Measurements from ENCODE around the gene CLDN6.
A peak's percentile ranks its signal among the peaks of the same experiment; 100 is the strongest.

CLDN6 gene

DNA sequence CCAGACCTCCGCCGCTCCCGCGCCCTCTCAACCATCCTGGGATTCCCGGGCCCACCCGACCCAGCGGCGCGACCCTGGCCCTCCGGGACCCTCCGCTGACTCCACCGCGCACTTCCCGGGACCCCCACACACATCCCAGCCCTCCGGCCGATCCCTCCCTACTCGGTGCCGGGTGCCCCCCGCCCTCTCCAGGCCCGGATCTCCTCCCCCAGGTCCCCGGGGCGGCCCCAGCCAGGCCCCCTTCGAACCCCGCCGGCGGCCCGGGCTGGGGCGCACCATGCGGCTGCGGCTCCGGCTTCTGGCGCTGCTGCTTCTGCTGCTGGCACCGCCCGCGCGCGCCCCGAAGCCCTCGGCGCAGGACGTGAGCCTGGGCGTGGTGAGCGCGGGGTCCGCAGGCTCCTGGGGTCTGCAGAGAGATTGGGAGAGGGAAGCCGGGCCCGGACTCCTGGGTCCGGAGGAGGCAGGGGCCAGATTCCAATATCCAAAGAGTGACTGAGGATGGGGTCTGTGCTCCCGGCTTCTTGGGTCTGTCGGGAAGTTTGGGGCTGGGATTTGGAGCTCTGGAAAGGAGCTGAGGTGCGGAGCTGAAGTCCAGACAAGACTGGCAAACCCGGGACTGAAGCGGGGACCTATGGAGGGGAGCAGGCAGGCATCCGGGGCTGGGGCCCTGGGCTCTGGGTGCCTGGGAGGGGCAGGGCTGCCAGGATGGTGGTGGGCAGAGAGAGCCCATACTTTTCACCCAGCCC, 28.8 kb upstream of the CLDN6 start:
- no CpG with 5 or more reads among the region's 54 CpGs for WGBS (ENCODE audit: extremely low coverage, insufficient coverage, low lambda C conversion rate)
- no peak overlapping the region for H3K27ac ChIP-seq (ENCODE audit: low read depth, low read length)
- no peak overlapping the region for H4K5ac ChIP-seq (ENCODE audit: low read length)
- H2BK5ac ChIP-seq (ENCODE audit: low read length): no peak overlapping the region
- peak overlapping the region; percentile 83 for H3K4ac ChIP-seq (ENCODE audit: low read depth, low read length)
- H2AK5ac ChIP-seq (ENCODE audit: low read length): no peak overlapping the region
- no peak for DNase-seq
- H3K36me3 ChIP-seq (ENCODE audit: control insufficient read depth, insufficient read depth, low read length): no peaks in the 10 kb centered on the region
- peak overlapping the region; percentile 75 for H3K4me2 ChIP-seq (ENCODE audit: low read length)
- H3K27me3 ChIP-seq (ENCODE audit: insufficient read depth, low read length, poor library complexity): peaks cover 4% of the 10 kb centered on the region
- H3K4me1 ChIP-seq (ENCODE audit: control insufficient read depth, low read depth, low read length): no peaks in the 10 kb centered on the region
- peak overlapping the region; percentile 35 for H3K4me3 ChIP-seq (ENCODE audit: low read length)
- peak overlapping the region; percentile 81 for H3K18ac ChIP-seq (ENCODE audit: low read length)
- H3K79me1 ChIP-seq (ENCODE audit: low read length): no peaks in the 10 kb centered on the region
- peak overlapping the region; percentile 76 for H2BK120ac ChIP-seq (ENCODE audit: low read depth, low read length)
- H2BK15ac ChIP-seq (replicated peaks; ENCODE audit: low read depth): no peak overlapping the region
- no peak overlapping the region for H3K23ac ChIP-seq (ENCODE audit: low read length)
- no peaks in the 10 kb centered on the region for H3K79me2 ChIP-seq (ENCODE audit: control insufficient read depth, insufficient read depth, low read length)
- H3K56ac ChIP-seq (ENCODE audit: low read length): peak overlapping the region; percentile 87
- H3K9ac ChIP-seq (ENCODE audit: low read length): peak overlapping the region; percentile 70
- H4K8ac ChIP-seq (ENCODE audit: low read depth, low read length): no peak overlapping the region

DNA sequence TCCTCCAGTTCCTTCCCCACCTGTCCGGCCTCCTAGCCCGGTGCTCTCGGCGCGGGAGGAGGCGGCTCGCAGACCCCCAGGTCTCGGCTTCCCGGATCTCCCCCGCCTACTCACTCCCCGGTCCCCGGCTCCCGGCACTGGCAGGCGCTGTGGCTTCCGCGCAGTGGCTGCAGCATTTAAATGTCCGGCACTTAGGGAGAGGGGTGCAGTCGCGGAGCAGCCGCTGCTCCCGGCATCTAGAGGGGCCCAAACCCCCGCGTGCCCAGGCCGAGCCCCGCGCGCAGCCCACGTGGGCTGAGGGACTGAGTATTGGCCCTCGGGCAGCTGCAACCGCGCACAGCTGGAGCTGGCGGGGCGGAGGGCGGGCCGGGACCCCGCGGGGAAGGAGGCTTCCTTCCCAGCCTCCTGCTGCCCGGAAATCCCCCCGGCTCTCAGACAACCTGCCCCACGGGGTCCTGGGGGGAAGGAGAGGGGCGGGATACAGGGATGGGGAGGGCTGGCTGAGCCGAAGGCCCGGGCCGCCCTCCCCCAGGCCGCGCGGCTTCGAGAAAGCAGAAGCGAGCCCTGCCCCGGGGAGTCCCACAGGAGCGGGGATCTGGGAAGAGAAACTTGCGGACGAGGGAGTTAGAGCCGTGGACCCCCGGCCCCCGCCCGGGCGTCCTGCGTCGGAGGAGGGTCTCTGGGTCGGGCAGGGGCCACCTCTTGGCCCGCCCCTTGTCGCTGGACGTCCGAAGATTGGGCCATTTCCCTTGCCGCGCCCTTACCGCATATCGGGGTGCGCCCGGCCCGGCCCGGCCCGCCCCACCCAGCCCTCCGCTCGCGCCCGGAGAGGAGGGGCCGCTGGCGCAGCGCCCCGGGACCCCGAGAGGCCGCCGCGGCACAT, 28.0 kb upstream of the CLDN6 start, which contains the start of gene MMP25:
Gene MMP25 (plus strand): TSS at position 804 of the 883 bp plus-strand sequence. CDS start 357 bp downstream, outside the sequence.
- Histone ChIP-seq H3K79me2 (ENCODE audit: control insufficient read depth, insufficient read depth, low read length) (no peaks in the 10 kb centered on the region), H3K36me3 (ENCODE audit: control insufficient read depth, insufficient read depth, low read length) (no peaks in the 10 kb centered on the region)

DNA sequence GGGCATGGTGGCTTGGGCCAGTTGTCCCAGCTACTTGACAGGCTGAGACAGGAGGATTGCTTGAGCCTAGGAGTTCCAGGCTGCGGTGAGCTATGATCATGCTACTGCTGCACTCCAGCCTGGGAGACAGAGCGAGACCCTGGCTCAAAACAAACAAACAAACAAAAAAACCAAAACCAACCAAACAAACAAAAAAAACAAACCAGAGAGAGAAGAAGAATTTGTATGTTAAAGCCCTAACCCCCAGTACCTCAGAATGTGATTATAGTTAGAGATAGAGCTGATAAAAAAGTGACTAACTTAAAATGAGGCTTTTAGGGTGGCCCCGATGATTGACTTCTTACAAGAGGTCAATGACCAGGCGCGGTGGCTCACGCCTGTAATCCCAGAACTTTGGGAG, 26.7 kb upstream of the CLDN6 start:
- no peak overlapping the region for H3K27ac ChIP-seq (ENCODE audit: low read depth, low read length)
- no peak overlapping the region for H2BK120ac ChIP-seq (ENCODE audit: low read depth, low read length)
- no peak overlapping the region for H3K4me3 ChIP-seq (ENCODE audit: low read length)
- DNase-seq: no peak
- H4K8ac ChIP-seq (ENCODE audit: low read depth, low read length): no peak overlapping the region
- H3K18ac ChIP-seq (ENCODE audit: low read length): no peak overlapping the region
- no peak overlapping the region for H3K56ac ChIP-seq (ENCODE audit: low read length)
- no peaks in the 10 kb centered on the region for H3K79me1 ChIP-seq (ENCODE audit: low read length)
- no peak overlapping the region for H2AK5ac ChIP-seq (ENCODE audit: low read length)
- H3K4ac ChIP-seq (ENCODE audit: low read depth, low read length): no peak overlapping the region
- no peaks in the 10 kb centered on the region for H3K36me3 ChIP-seq (ENCODE audit: control insufficient read depth, insufficient read depth, low read length)
- no peak overlapping the region for H4K5ac ChIP-seq (ENCODE audit: low read length)
- no peak overlapping the region for H3K23ac ChIP-seq (ENCODE audit: low read length)
- H3K9ac ChIP-seq (ENCODE audit: low read length): no peak overlapping the region
- no peaks in the 10 kb centered on the region for H3K4me1 ChIP-seq (ENCODE audit: control insufficient read depth, low read depth, low read length)
- WGBS (ENCODE audit: extremely low coverage, insufficient coverage, low lambda C conversion rate): no CpG with 5 or more reads among the region's 6 CpGs
- H3K79me2 ChIP-seq (ENCODE audit: control insufficient read depth, insufficient read depth, low read length): no peaks in the 10 kb centered on the region
- no peak overlapping the region for H3K4me2 ChIP-seq (ENCODE audit: low read length)
- no peak overlapping the region for H2BK5ac ChIP-seq (ENCODE audit: low read length)
- H2BK15ac ChIP-seq (replicated peaks; ENCODE audit: low read depth): no peak overlapping the region
- peaks cover 4% of the 10 kb centered on the region for H3K27me3 ChIP-seq (ENCODE audit: insufficient read depth, low read length, poor library complexity)

More for the DNA sequence above, 28.0 kb upstream of the CLDN6 start, which contains the start of gene MMP25:
- H3K4ac ChIP-seq (ENCODE audit: low read depth, low read length): peak within 1 kb of the TSS; percentile 83
- peak within 1 kb of the TSS; percentile 81 for H3K4me2 ChIP-seq (ENCODE audit: low read length)
- no peaks in the 10 kb centered on the region for H3K4me1 ChIP-seq (ENCODE audit: control insufficient read depth, low read depth, low read length)
- DNase-seq: peak; percentile 26
- no peak within 1 kb of the TSS for H2BK5ac ChIP-seq (ENCODE audit: low read length)
- no peak within 1 kb of the TSS for H2BK15ac ChIP-seq (replicated peaks; ENCODE audit: low read depth)
- peak within 1 kb of the TSS; percentile 43 for H3K4me3 ChIP-seq (ENCODE audit: low read length)
- H3K27me3 ChIP-seq (ENCODE audit: insufficient read depth, low read length, poor library complexity): peaks cover 4% of the 10 kb centered on the region
- WGBS (ENCODE audit: extremely low coverage, insufficient coverage, low lambda C conversion rate): no CpG with 5 or more reads among the region's 86 CpGs
- peak within 1 kb of the TSS; percentile 74 for H3K9ac ChIP-seq (ENCODE audit: low read length)
- no peak within 1 kb of the TSS for H2AK5ac ChIP-seq (ENCODE audit: low read length)
- H2BK120ac ChIP-seq (ENCODE audit: low read depth, low read length): peak within 1 kb of the TSS; percentile 76
- H4K8ac ChIP-seq (ENCODE audit: low read depth, low read length): no peak within 1 kb of the TSS
- H3K18ac ChIP-seq (ENCODE audit: low read length): peak within 1 kb of the TSS; percentile 81
- H4K5ac ChIP-seq (ENCODE audit: low read length): no peak within 1 kb of the TSS
- H3K23ac ChIP-seq (ENCODE audit: low read length): peak within 1 kb of the TSS; percentile 1
- peak within 1 kb of the TSS; percentile 20 for H3K27ac ChIP-seq (ENCODE audit: low read depth, low read length)
- peak within 1 kb of the TSS; percentile 87 for H3K56ac ChIP-seq (ENCODE audit: low read length)
- no peaks in the 10 kb centered on the region for H3K79me1 ChIP-seq (ENCODE audit: low read length)

DNA sequence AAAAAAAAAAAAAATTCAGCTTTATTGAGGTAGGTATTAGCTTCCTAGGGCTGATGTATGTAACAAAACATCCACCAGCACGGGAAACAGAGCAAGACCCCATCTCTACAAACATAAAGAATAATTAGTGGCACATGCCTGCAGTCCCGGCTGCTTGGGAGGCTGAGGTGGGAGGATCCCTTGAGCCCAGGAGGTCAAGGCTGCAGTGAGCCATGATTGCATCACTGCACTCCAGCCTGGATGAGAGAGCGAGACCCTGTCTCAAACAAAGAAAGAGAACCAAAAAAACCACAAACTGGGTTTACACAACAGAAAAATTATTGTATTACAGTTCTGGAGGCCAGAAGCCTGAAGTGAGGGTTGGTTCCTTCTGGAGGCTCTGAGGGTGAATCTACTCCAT, 24.4 kb upstream of the CLDN6 start:
- Histone ChIP-seq H3K56ac (ENCODE audit: low read length) (no peak overlapping the region), H3K4me2 (ENCODE audit: low read length) (no peak overlapping the region), H3K79me2 (ENCODE audit: control insufficient read depth, insufficient read depth, low read length) (no peaks in the 10 kb centered on the region), H3K9ac (ENCODE audit: low read length) (no peak overlapping the region), H4K5ac (ENCODE audit: low read length) (no peak overlapping the region), H3K4ac (ENCODE audit: low read depth, low read length) (no peak overlapping the region), H3K27ac (ENCODE audit: low read depth, low read length) (no peak overlapping the region), H4K8ac (ENCODE audit: low read depth, low read length) (no peak overlapping the region), H2BK15ac (replicated peaks; ENCODE audit: low read depth) (no peak overlapping the region), H3K18ac (ENCODE audit: low read length) (no peak overlapping the region), H3K27me3 (ENCODE audit: insufficient read depth, low read length, poor library complexity) (peaks cover 4% of the 10 kb centered on the region), H3K4me3 (ENCODE audit: low read length) (no peak overlapping the region), H3K4me1 (ENCODE audit: control insufficient read depth, low read depth, low read length) (no peaks in the 10 kb centered on the region), H2BK120ac (ENCODE audit: low read depth, low read length) (no peak overlapping the region), H2BK5ac (ENCODE audit: low read length) (no peak overlapping the region), H3K36me3 (ENCODE audit: control insufficient read depth, insufficient read depth, low read length) (no peaks in the 10 kb centered on the region), H3K23ac (ENCODE audit: low read length) (no peak overlapping the region), H3K79me1 (ENCODE audit: low read length) (no peaks in the 10 kb centered on the region), H2AK5ac (ENCODE audit: low read length) (no peak overlapping the region)
- DNase-seq: no peak
- WGBS (ENCODE audit: extremely low coverage, insufficient coverage, low lambda C conversion rate): no CpG with 5 or more reads among the region's 3 CpGs

DNA sequence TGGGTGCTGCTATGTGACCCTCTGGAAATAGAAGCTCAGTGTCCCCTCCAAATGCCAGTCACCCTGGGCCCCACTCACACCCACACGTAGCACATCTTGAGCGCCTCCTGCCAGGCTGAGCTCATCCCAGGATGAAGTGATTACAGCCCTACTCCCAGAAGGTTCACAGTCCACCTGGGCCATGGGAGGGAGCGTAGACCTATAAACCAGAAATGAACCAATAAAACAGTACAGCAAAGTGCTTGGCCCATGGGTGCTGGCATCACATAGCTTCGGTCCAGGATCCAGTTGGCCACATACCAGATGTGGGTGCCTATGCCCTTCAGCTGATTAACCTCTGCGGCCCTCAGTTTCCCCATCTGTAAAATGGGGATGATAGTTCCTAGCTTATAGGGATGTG, 20.9 kb upstream of the CLDN6 start:
- no peak overlapping the region for H3K27ac ChIP-seq (ENCODE audit: low read depth, low read length)
- H2BK5ac ChIP-seq (ENCODE audit: low read length): no peak overlapping the region
- H3K23ac ChIP-seq (ENCODE audit: low read length): no peak overlapping the region
- no peaks in the 10 kb centered on the region for H3K27me3 ChIP-seq (ENCODE audit: insufficient read depth, low read length, poor library complexity)
- no peak for DNase-seq
- H3K36me3 ChIP-seq (ENCODE audit: control insufficient read depth, insufficient read depth, low read length): no peaks in the 10 kb centered on the region
- no peak overlapping the region for H2BK120ac ChIP-seq (ENCODE audit: low read depth, low read length)
- H3K9ac ChIP-seq (ENCODE audit: low read length): no peak overlapping the region
- H3K79me1 ChIP-seq (ENCODE audit: low read length): no peaks in the 10 kb centered on the region
- H3K79me2 ChIP-seq (ENCODE audit: control insufficient read depth, insufficient read depth, low read length): no peaks in the 10 kb centered on the region
- no peak overlapping the region for H3K56ac ChIP-seq (ENCODE audit: low read length)
- H2BK15ac ChIP-seq (replicated peaks; ENCODE audit: low read depth): no peak overlapping the region
- WGBS (ENCODE audit: extremely low coverage, insufficient coverage, low lambda C conversion rate): no CpG with 5 or more reads among the region's 5 CpGs
- no peak overlapping the region for H3K4ac ChIP-seq (ENCODE audit: low read depth, low read length)
- H3K4me3 ChIP-seq (ENCODE audit: low read length): no peak overlapping the region
- H4K8ac ChIP-seq (ENCODE audit: low read depth, low read length): no peak overlapping the region
- no peak overlapping the region for H3K18ac ChIP-seq (ENCODE audit: low read length)
- H3K4me2 ChIP-seq (ENCODE audit: low read length): no peak overlapping the region
- H3K4me1 ChIP-seq (ENCODE audit: control insufficient read depth, low read depth, low read length): no peaks in the 10 kb centered on the region
- H2AK5ac ChIP-seq (ENCODE audit: low read length): no peak overlapping the region
- H4K5ac ChIP-seq (ENCODE audit: low read length): no peak overlapping the region
